Measurements from ENCODE around the gene MSL3B.

Gene MSL3B

GRCh38 chr2:233817995-233818638 lies 50.1 kb downstream of the MSL3B start:
- DNase-seq: no peak

- DNase-seq: no peak
Measured at GRCh38 chr2:233817361-233817911, 50.8 kb downstream of the MSL3B start.

- DNase-seq: no peak
Measured at GRCh38 chr2:233816771-233817170, 51.4 kb downstream of the MSL3B start.

- no peak for DNase-seq
Measured at GRCh38 chr2:233816334-233816733, 51.9 kb downstream of the MSL3B start.

- no peak for DNase-seq
Measured at GRCh38 chr2:233815861-233816260, 52.3 kb downstream of the MSL3B start.
